Adrenal gland (tissue), 5 donors: ENCODE data around the gene SLC35F2.

Experiments used
- POLR2A ChIP-seq, 2 donors: fragments of 450-650 bp; IDR thresholded peaks; one replicate each; pipeline ENCODE4 v1.6.1; 2017; ENCODE audit warnings: antibody characterized with exemption in 2 of 2, mild to moderate bottlenecking in 2 of 2, moderate library complexity in 1 of 2
- TF ChIP-seq, protein P1 (sequence below), 6 experiments: fragments of 450-650 bp in 4 of 6; fragments of 200-600 bp in 2 of 6; sonication (generic) in 1 of 6; IDR thresholded peaks; 1 replicate in 5 of 6; 2 replicates in 1 of 6; pipeline versions ENCODE4 v1.5.1 to v1.8.0; 2016 to 2021; ENCODE audit warnings: antibody characterized with exemption in 6 of 6, mild to moderate bottlenecking in 2 of 6, moderate library complexity in 1 of 6
- donor health status: DM: no; HTN: no; CAD: no.

- TF ChIP-seq POLR2A (IDR thresholded peaks at IDR 0.05): no peak
- TF ChIP-seq, protein P1, sequence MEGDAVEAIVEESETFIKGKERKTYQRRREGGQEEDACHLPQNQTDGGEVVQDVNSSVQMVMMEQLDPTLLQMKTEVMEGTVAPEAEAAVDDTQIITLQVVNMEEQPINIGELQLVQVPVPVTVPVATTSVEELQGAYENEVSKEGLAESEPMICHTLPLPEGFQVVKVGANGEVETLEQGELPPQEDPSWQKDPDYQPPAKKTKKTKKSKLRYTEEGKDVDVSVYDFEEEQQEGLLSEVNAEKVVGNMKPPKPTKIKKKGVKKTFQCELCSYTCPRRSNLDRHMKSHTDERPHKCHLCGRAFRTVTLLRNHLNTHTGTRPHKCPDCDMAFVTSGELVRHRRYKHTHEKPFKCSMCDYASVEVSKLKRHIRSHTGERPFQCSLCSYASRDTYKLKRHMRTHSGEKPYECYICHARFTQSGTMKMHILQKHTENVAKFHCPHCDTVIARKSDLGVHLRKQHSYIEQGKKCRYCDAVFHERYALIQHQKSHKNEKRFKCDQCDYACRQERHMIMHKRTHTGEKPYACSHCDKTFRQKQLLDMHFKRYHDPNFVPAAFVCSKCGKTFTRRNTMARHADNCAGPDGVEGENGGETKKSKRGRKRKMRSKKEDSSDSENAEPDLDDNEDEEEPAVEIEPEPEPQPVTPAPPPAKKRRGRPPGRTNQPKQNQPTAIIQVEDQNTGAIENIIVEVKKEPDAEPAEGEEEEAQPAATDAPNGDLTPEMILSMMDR (IDR thresholded peaks at IDR 0.05): no peak
Observed at GRCh38 chr11:107770551-107770951, 88.0 kb downstream of the SLC35F2 start.
